ENCODE measurements around the gene GRHPR. TPM values are rescaled to one million over a fixed set of nuclear protein-coding genes. Genes with fewer than 3 reads are reported as not detected.

GRHPR gene
- total and polyA plus RNA-seq, 10 of the 15 experiments (the other 5 are each of a cell fraction or from before 2014, with no cell fraction given), result 52.4 to 194 (median 126) TPM

DNA sequence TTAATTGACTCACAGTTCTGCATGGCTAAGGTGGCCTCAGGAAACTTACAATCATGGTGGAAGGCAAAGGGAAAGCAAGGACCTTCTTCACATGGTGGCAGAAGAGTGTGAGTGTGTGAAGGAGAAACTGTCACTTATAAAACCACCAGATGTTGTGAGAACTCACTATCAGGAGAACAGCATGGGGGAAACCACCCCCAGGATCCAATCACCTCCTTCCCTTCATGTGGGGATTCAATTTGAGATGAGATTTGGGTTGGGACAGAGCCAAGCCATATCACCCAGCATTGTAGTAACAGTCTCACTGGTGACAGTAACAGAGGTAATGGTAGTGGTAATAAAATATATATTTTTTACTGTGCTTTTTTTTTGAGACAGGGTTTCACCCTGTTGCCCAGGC, 24.6 kb downstream of the GRHPR start:
- no TSS peak for BruUV-seq (replicated peaks)
- intact Hi-C loops (cut with micrococcal nuclease; ENCODE audit: unreplicated experiment), result no loop called here
- TF ChIP-seq, protein P1, sequence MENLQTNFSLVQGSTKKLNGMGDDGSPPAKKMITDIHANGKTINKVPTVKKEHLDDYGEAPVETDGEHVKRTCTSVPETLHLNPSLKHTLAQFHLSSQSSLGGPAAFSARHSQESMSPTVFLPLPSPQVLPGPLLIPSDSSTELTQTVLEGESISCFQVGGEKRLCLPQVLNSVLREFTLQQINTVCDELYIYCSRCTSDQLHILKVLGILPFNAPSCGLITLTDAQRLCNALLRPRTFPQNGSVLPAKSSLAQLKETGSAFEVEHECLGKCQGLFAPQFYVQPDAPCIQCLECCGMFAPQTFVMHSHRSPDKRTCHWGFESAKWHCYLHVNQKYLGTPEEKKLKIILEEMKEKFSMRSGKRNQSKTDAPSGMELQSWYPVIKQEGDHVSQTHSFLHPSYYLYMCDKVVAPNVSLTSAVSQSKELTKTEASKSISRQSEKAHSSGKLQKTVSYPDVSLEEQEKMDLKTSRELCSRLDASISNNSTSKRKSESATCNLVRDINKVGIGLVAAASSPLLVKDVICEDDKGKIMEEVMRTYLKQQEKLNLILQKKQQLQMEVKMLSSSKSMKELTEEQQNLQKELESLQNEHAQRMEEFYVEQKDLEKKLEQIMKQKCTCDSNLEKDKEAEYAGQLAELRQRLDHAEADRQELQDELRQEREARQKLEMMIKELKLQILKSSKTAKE (IDR thresholded peaks at IDR 0.05; ENCODE audit: low read depth, poor library complexity, severe bottlenecking), result no peak
- TF ChIP-seq, protein P2, sequence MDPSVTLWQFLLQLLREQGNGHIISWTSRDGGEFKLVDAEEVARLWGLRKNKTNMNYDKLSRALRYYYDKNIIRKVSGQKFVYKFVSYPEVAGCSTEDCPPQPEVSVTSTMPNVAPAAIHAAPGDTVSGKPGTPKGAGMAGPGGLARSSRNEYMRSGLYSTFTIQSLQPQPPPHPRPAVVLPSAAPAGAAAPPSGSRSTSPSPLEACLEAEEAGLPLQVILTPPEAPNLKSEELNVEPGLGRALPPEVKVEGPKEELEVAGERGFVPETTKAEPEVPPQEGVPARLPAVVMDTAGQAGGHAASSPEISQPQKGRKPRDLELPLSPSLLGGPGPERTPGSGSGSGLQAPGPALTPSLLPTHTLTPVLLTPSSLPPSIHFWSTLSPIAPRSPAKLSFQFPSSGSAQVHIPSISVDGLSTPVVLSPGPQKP (IDR thresholded peaks at IDR 0.05; ENCODE audit: low read depth, low read length), result no peak
- no peak for TF ChIP-seq DPF2 (IDR thresholded peaks at IDR 0.05)
- Histone ChIP-seq H3K4me1 (ENCODE audit: control insufficient read depth, insufficient read depth, low read length) (no peaks in the 10 kb centered on the region), H3K27me3 (replicated peaks in 1 of 2; ENCODE audit: control insufficient read depth in 2 of 2, insufficient read depth in 2 of 2, low read length in 1 of 2) (no peaks in the 10 kb centered on the region), H3K9ac (ENCODE audit: control insufficient read depth, insufficient read depth, low read length) (no peak overlapping the region), H3K4me3 (no peak overlapping the region), H3K4me2 (ENCODE audit: control insufficient read depth, insufficient read depth) (no peak overlapping the region), H3K36me3 (ENCODE audit: control insufficient read depth in 2 of 2, insufficient read depth in 2 of 2, low read length in 1 of 2) (peaks cover 1 to 9% of the 10 kb centered on the region in 2 experiments; a peak in 3 of 4 replicates), H3K79me2 (ENCODE audit: control insufficient read depth, insufficient read depth, low read length) (peaks cover 19% of the 10 kb centered on the region), H4K20me1 (ENCODE audit: control insufficient read depth, insufficient read depth) (no peaks in the 10 kb centered on the region), H3K9me3 (replicated peaks; ENCODE audit: control insufficient read depth, insufficient read depth, low read length) (no peaks in the 10 kb centered on the region), H2AFZ (ENCODE audit: control insufficient read depth, low read depth, low read length) (no peak overlapping the region), H3K27ac (ENCODE audit: control insufficient read depth, insufficient read depth) (no peak overlapping the region)
- SMC1A ChIA-PET (ENCODE audit: uncharacterized antibody, unreplicated experiment), result interaction anchor here (1.1 kb wide), 1 partner anchor 13 kb away, joined by 3 read pairs; no protein-coding TSS in a partner anchor
- FAIRE-seq (no peak), DNase-seq (ENCODE audit: low read depth, low spot score) (no peak), ATAC-seq (no peak; the same call in 2 of the 3 replicates)
- POLR2A ChIA-PET, result no interaction called here
- RAD21 ChIA-PET (ENCODE audit: unreplicated experiment), result no interaction called here
- CTCF ChIA-PET, result no interaction called here
- in situ Hi-C loops (cut with MboI), result no loop called here

Data from GM12878 (cell line).